ENCODE results near the gene RUFY4. TPM values are rescaled to one million over a fixed set of nuclear protein-coding genes. Genes with fewer than 3 reads are reported as not detected.

RUFY4 gene
- total RNA-seq, 3 donors from 2014 or later = not detected

GRCh38 chr2:218060950-218061660, 7.9 kb upstream of the RUFY4 start:
- intact Hi-C loops (cut with DNase I, micrococcal nuclease) = no loop called here
- no peaks in the 10 kb centered on the region for H3K36me3 ChIP-seq (ENCODE audit: low read depth)
- no peaks in the 10 kb centered on the region for H3K9me3 ChIP-seq
- no peak for DNase-seq
- H3K4me3 ChIP-seq = no peak overlapping the region
- TF ChIP-seq CTCF (IDR thresholded peaks at IDR 0.05) = no peak
- no peaks in the 10 kb centered on the region for H3K4me1 ChIP-seq (ENCODE audit: low read depth)
- no peak for ATAC-seq

- DNase-seq (peak in 1 of 3 donors; percentile 14), ATAC-seq (no peak)
- no peaks in the 10 kb centered on the region for H3K36me3 ChIP-seq (ENCODE audit: low read depth)
- TF ChIP-seq CTCF (IDR thresholded peaks at IDR 0.05) = no peak
- no peaks in the 10 kb centered on the region for H3K4me1 ChIP-seq (ENCODE audit: low read depth)
- no peak overlapping the region for H3K4me3 ChIP-seq
- H3K9me3 ChIP-seq = no peaks in the 10 kb centered on the region
- intact Hi-C loops (cut with DNase I, micrococcal nuclease) = no loop called here
Measured at GRCh38 chr2:218063486-218063885, 5.6 kb upstream of the RUFY4 start.

- Histone ChIP-seq H3K9me3 (no peaks in the 10 kb centered on the region), H3K36me3 (ENCODE audit: low read depth) (no peaks in the 10 kb centered on the region), H3K4me1 (ENCODE audit: low read depth) (no peaks in the 10 kb centered on the region), H3K4me3 (no peak overlapping the region)
- no peak for TF ChIP-seq CTCF (IDR thresholded peaks at IDR 0.05)
- DNase-seq = no peak
- intact Hi-C loops (cut with DNase I, micrococcal nuclease) = no loop called here
- ATAC-seq = no peak
Measured at GRCh38 chr2:218063896-218064295, 5.2 kb upstream of the RUFY4 start.

GRCh38 chr2:218065239-218066006, 3.6 kb upstream of the RUFY4 start:
- H3K4me3 ChIP-seq = no peak overlapping the region
- TF ChIP-seq CTCF (IDR thresholded peaks at IDR 0.05) = no peak
- H3K4me1 ChIP-seq (ENCODE audit: low read depth) = peaks cover 2% of the 10 kb centered on the region
- intact Hi-C loops (cut with DNase I, micrococcal nuclease) = no loop called here
- no peaks in the 10 kb centered on the region for H3K9me3 ChIP-seq
- DNase-seq (no peak), ATAC-seq (no peak)
- H3K36me3 ChIP-seq (ENCODE audit: low read depth) = no peaks in the 10 kb centered on the region

GRCh38 chr2:218066926-218067515, 2.0 kb upstream of the RUFY4 start:
- no peak for ATAC-seq
- Histone ChIP-seq H3K36me3 (ENCODE audit: low read depth) (no peaks in the 10 kb centered on the region), H3K9me3 (no peaks in the 10 kb centered on the region), H3K4me3 (no peak overlapping the region), H3K4me1 (ENCODE audit: low read depth) (peaks cover 2% of the 10 kb centered on the region)
- no peak for DNase-seq
- no peak for TF ChIP-seq CTCF (IDR thresholded peaks at IDR 0.05)
- intact Hi-C loops (cut with DNase I, micrococcal nuclease) = no loop called here
